ENCODE data around the gene THSD4. TPM values are rescaled to one million over a fixed set of nuclear protein-coding genes. Genes with fewer than 3 reads are reported as not detected.

Gene THSD4
- total and polyA plus RNA-seq, 2 of the 4 experiments (the other 2 are of a cell fraction) = 25.5 to 31.1 TPM

DNA sequence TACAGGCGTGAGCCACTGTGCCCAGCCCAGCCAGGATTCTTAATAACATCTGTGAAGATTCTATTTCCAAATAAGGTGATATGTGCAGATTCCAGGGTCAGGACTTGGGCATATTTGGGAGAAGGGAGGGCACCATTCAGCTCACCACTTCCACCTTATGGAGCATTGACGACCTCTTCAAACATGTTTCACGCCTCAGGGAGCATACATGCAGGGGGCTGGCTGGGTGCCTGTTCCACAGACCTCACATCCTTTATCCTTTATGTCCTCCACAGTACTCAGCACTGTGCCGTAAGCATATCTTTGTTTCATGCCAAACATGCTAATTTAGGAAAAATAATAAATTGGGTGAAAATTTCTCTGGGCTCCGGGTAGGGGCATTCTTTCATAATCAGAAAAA, 229.0 kb downstream of the THSD4 start:
- dilution Hi-C loops (cut with HindIII; ENCODE audit: low sequenced_read_pairs, unreplicated experiment) = no loop called here
- BruUV-seq (replicated peaks) = no TSS peak

More for the DNA sequence above, 229.0 kb downstream of the THSD4 start:
- in situ Hi-C loops (cut with MboI; ENCODE audit: low sequenced_read_pairs) (no loop called here), intact Hi-C loops (cut with micrococcal nuclease) (no loop called here)
- H3K4me3 ChIP-seq (ENCODE audit: insufficient read depth, low read depth, low read length) = no peak overlapping the region
- H2BK20ac ChIP-seq (ENCODE audit: low read depth, low read length) = no peak overlapping the region
- DNase-seq (no peak), ATAC-seq (ENCODE audit: low read depth) (no peak; the same call in 1 of the 2 replicates)
- H3K14ac ChIP-seq (replicated peaks; ENCODE audit: low read depth, low read length) = no peak overlapping the region
- H2BK5ac ChIP-seq (ENCODE audit: low read depth, low read length, poor library complexity, severe bottlenecking) = no peak overlapping the region
- peak overlapping the region; percentile 8; the same call in 1 of the 2 replicates for H3K4ac ChIP-seq (ENCODE audit: low read depth, low read length)
- 0 out of 2 replicates have a peak overlapping the region, but pooled peaks have one; percentile 10 for H2BK120ac ChIP-seq (ENCODE audit: low read depth, low read length)
- H3K4me1 ChIP-seq (ENCODE audit: control insufficient read depth, insufficient read depth, low read length) = no peaks in the 10 kb centered on the region
- no peak overlapping the region for H2AK5ac ChIP-seq (ENCODE audit: low read depth, low read length)
- peaks cover 4% of the 10 kb centered on the region; the same call in 1 of the 2 replicates for H3K9me1 ChIP-seq (ENCODE audit: insufficient read depth, low read length)
- CTCF ChIA-PET = no interaction called here
- H4K20me1 ChIP-seq (ENCODE audit: insufficient read depth, low read length) = no peaks in the 10 kb centered on the region
- H3K56ac ChIP-seq (ENCODE audit: extremely low read depth, insufficient read depth, low read length) = no peak overlapping the region
- H3K9me3 ChIP-seq (ENCODE audit: control insufficient read depth, insufficient read depth, low read length) = no peaks in the 10 kb centered on the region
- no peak for TF ChIP-seq RFX5 (IDR thresholded peaks at IDR 0.05; ENCODE audit: low read depth, low read length)
- TF ChIP-seq CHD1 (IDR thresholded peaks at IDR 0.05; ENCODE audit: low read depth, low read length) = no peak
- TF ChIP-seq SMC3 (IDR thresholded peaks at IDR 0.05; ENCODE audit: low read depth, low read length) = no peak
- no peak for TF ChIP-seq MAFK (IDR thresholded peaks at IDR 0.05; ENCODE audit: low read depth, low read length)
- no peak for TF ChIP-seq RCOR1 (IDR thresholded peaks at IDR 0.05; ENCODE audit: insufficient replicate concordance, low read length)
- no peak for TF ChIP-seq NFE2L2 (IDR thresholded peaks at IDR 0.05; ENCODE audit: low read depth, low read length)
- no peak for TF ChIP-seq MAZ (IDR thresholded peaks at IDR 0.05; ENCODE audit: borderline replicate concordance, low read depth, low read length)
- no peak for TF ChIP-seq MXI1 (IDR thresholded peaks at IDR 0.05; ENCODE audit: borderline replicate concordance, low read depth, low read length)
- TF ChIP-seq CTCF (conservative IDR thresholded peaks at IDR 0.05; ENCODE audit: low read depth, low read length) = no peak
- no peak for TF ChIP-seq RAD21 (IDR thresholded peaks at IDR 0.05; ENCODE audit: low read length)
- H2BK15ac ChIP-seq (ENCODE audit: low read depth, low read length) = no peak overlapping the region
- H2AFZ ChIP-seq (replicated peaks; ENCODE audit: low read length, poor library complexity) = no peak overlapping the region
- no CpG with 5 or more reads among the region's 5 CpGs for WGBS, 2 experiments (ENCODE audit: extremely low coverage in 2 of 2, insufficient read length in 1 of 2)
- H4K5ac ChIP-seq (ENCODE audit: low read depth, low read length) = no peak overlapping the region
- no peak overlapping the region for H3K18ac ChIP-seq (ENCODE audit: low read depth, low read length)
- no peak overlapping the region for H3K23ac ChIP-seq (ENCODE audit: low read depth, low read length)
- no peak overlapping the region for H2AK9ac ChIP-seq (replicated peaks; ENCODE audit: low read depth, low read length, poor library complexity)
- H3K36me3 ChIP-seq (ENCODE audit: control insufficient read depth, insufficient read depth, low read length) = peaks cover 6% of the 10 kb centered on the region
- no peak overlapping the region for H3K27ac ChIP-seq (ENCODE audit: insufficient read depth, low read length)
- no peak overlapping the region for H4K91ac ChIP-seq (ENCODE audit: insufficient read depth, low read depth, low read length)
- H3K79me1 ChIP-seq (ENCODE audit: low read depth in 1 of 2, low read length in 2 of 2) = peaks cover 0 to 3% of the 10 kb centered on the region in 2 experiments; a peak in 1 of 4 replicates
- POLR2A ChIA-PET (ENCODE audit: unreplicated experiment) = no interaction called here
- H3K9ac ChIP-seq (ENCODE audit: low read depth, low read length) = no peak overlapping the region
- H3K27me3 ChIP-seq (ENCODE audit: control insufficient read depth, insufficient read depth, low read length) = no peaks in the 10 kb centered on the region
- no peak overlapping the region for H3K4me2 ChIP-seq (ENCODE audit: low read depth, low read length)
- H4K8ac ChIP-seq (ENCODE audit: low read depth in 2 of 2, low read length in 2 of 2) = no peak overlapping the region

All from IMR-90 (cell line).